COLO829 (cell line): ENCODE data around the gene FAM53B.

ENCODE experiments used
- DNase-seq: peaks from one replicate; pipeline ENCODE4 v3.0.0; 2012; ENCODE audit warnings: low spot score

The FAM53B gene

GRCh38 chr10:124574456-124575070 lies 169.6 kb downstream of the FAM53B start:
- DNase-seq = no peak

GRCh38 chr10:124573726-124574455 lies 170.3 kb downstream of the FAM53B start:
- no peak for DNase-seq

- no peak for DNase-seq
These were observed 171.4 kb downstream of the FAM53B start for GRCh38 chr10:124572751-124573150.

- DNase-seq = no peak
These were observed 173.5 kb downstream of the FAM53B start for GRCh38 chr10:124570646-124571045.

GRCh38 chr10:124569623-124570470 lies 174.3 kb downstream of the FAM53B start:
- DNase-seq = no peak
